ENCODE measurements around the gene ITLN2.
"Not testable (repeated sequence)": the region's sequence is repeated elsewhere in the genome, so short reads cannot be mapped to it uniquely, and the experiment has no call there.

Gene ITLN2

GRCh38 chr1:160901768-160902167 is 52.8 kb downstream of the ITLN2 start:
- no peak for DNase-seq (ENCODE audit: low spot score)
- no CpG with 5 or more reads among the region's 2 CpGs for WGBS, 2 donors (ENCODE audit: extremely low coverage in 2 of 2, insufficient read length in 2 of 2, insufficient replicate concordance in 1 of 2)

GRCh38 chr1:160900683-160901082 is 53.9 kb downstream of the ITLN2 start:
- H2BK12ac ChIP-seq (ENCODE audit: low read length); H3K4me1 ChIP-seq (ENCODE audit: control insufficient read depth in 2 of 2, insufficient read depth in 1 of 2, low read depth in 1 of 2, low read length in 2 of 2); H3K18ac ChIP-seq (ENCODE audit: low read length); H4K8ac ChIP-seq (ENCODE audit: low read depth, low read length); H3K27me3 ChIP-seq (ENCODE audit: control insufficient read depth in 3 of 3, insufficient read depth in 3 of 3, low read depth in 1 of 3, low read length in 3 of 3); H3K9me3 ChIP-seq (replicated peaks in 1 of 2; ENCODE audit: control insufficient read depth in 2 of 2, insufficient read depth in 1 of 2, low read depth in 1 of 2, low read length in 2 of 2); H3K79me1 ChIP-seq (ENCODE audit: low read depth, low read length); H3K27ac ChIP-seq (replicated peaks; ENCODE audit: low read length); H3K4ac ChIP-seq (ENCODE audit: low read length); H2BK120ac ChIP-seq (ENCODE audit: low read depth, low read length); H3K36me3 ChIP-seq (replicated peaks in 1 of 2; ENCODE audit: control insufficient read depth in 2 of 2, insufficient read depth in 2 of 2, low read length in 2 of 2); H2AK5ac ChIP-seq (ENCODE audit: low read depth, low read length); H3K14ac ChIP-seq (ENCODE audit: low read length); H2AFZ ChIP-seq (ENCODE audit: low read length); H3K4me2 ChIP-seq (ENCODE audit: insufficient read depth, low read length, poor library complexity, severe bottlenecking); H3K9ac ChIP-seq (ENCODE audit: low read depth, low read length, poor library complexity); H2BK5ac ChIP-seq (ENCODE audit: low read length); DNase-seq (ENCODE audit: low spot score); H4K91ac ChIP-seq (ENCODE audit: low read depth, low read length, poor library complexity); H2BK15ac ChIP-seq (ENCODE audit: low read length); H3K4me3 ChIP-seq (ENCODE audit: low read length in 2 of 2); H3K23ac ChIP-seq (ENCODE audit: low read depth, low read length, poor library complexity): not testable (repeated sequence)
- WGBS, 2 donors (ENCODE audit: extremely low coverage in 2 of 2, insufficient read length in 2 of 2, insufficient replicate concordance in 1 of 2), result no CpG with 5 or more reads among the region's 3 CpGs

More at GRCh38 chr1:160901768-160902167, 52.8 kb downstream of the ITLN2 start:
- H4K91ac ChIP-seq (ENCODE audit: low read depth, low read length, poor library complexity), result no peak overlapping the region
- no peak overlapping the region for H4K8ac ChIP-seq (ENCODE audit: low read depth, low read length)
- no peaks in the 10 kb centered on the region for H3K79me1 ChIP-seq (ENCODE audit: low read depth, low read length)
- H3K36me3 ChIP-seq (replicated peaks in 1 of 2; ENCODE audit: control insufficient read depth in 2 of 2, insufficient read depth in 2 of 2, low read length in 2 of 2), result no peaks in the 10 kb centered on the region
- H3K27ac ChIP-seq (replicated peaks; ENCODE audit: low read length), result no peak overlapping the region
- no peak overlapping the region for H2AK5ac ChIP-seq (ENCODE audit: low read depth, low read length)
- H3K4me1 ChIP-seq (ENCODE audit: control insufficient read depth in 2 of 2, insufficient read depth in 1 of 2, low read depth in 1 of 2, low read length in 2 of 2), result no peaks in the 10 kb centered on the region
- H2BK120ac ChIP-seq (ENCODE audit: low read depth, low read length), result no peak overlapping the region
- H3K14ac ChIP-seq (ENCODE audit: low read length), result no peak overlapping the region
- no peak overlapping the region for H3K4me2 ChIP-seq (ENCODE audit: insufficient read depth, low read length, poor library complexity, severe bottlenecking)
- H3K27me3 ChIP-seq (ENCODE audit: control insufficient read depth in 3 of 3, insufficient read depth in 3 of 3, low read depth in 1 of 3, low read length in 3 of 3), result no peaks in the 10 kb centered on the region
- no peak overlapping the region for H2BK15ac ChIP-seq (ENCODE audit: low read length)
- H3K4me3 ChIP-seq (ENCODE audit: low read length in 2 of 2), result no peak overlapping the region
- no peak overlapping the region for H3K4ac ChIP-seq (ENCODE audit: low read length)
- H2BK12ac ChIP-seq (ENCODE audit: low read length), result no peak overlapping the region
- no peak overlapping the region for H3K23ac ChIP-seq (ENCODE audit: low read depth, low read length, poor library complexity)
- H3K9ac ChIP-seq (ENCODE audit: low read depth, low read length, poor library complexity), result no peak overlapping the region
- no peaks in the 10 kb centered on the region for H3K9me3 ChIP-seq (replicated peaks in 1 of 2; ENCODE audit: control insufficient read depth in 2 of 2, insufficient read depth in 1 of 2, low read depth in 1 of 2, low read length in 2 of 2)
- no peak overlapping the region for H2AFZ ChIP-seq (ENCODE audit: low read length)
- H2BK5ac ChIP-seq (ENCODE audit: low read length), result no peak overlapping the region
- no peak overlapping the region for H3K18ac ChIP-seq (ENCODE audit: low read length)
